GM12878 (cell line): ENCODE results near the gene CDH7. TPM values are rescaled to one million over a fixed set of nuclear protein-coding genes. Genes with fewer than 3 reads are reported as not detected.

Source experiments
- ATAC-seq: fragments of 200-7000 bp; cut with Tn5 transposase; 3 replicates; pipeline ENCODE4 v1.9.1; 2020; ENCODE audit warnings: mild to moderate bottlenecking, moderate library complexity
- BruUV-seq: library from RNA; stranded (reverse); fragments of 400-500 nt; replicated peaks from 2 replicates; lab custom pipeline; 2021; lab: Mats Ljungman, UMichigan
- CTCF ChIA-PET: fragments of 300-600 bp; sonication (Branson Sonifier 250); formaldehyde crosslinking; extraction: SDS; loops from one replicate; lab custom pipeline; 2021; ENCODE audit warnings: inconsistent platforms; lab: Yijun Ruan, JAX
- POLR2A ChIA-PET: fragments of 350-600 bp; formaldehyde crosslinking; extraction: SDS; loops from one replicate; lab custom pipeline; 2021; ENCODE audit warnings: inconsistent platforms; lab: Charles Lee
- RAD21 ChIA-PET: fragments of 300-600 bp; sonication (Branson Sonifier 250); formaldehyde crosslinking; loops from one replicate; lab custom pipeline; 2023; ENCODE audit warnings: antibody characterized with exemption; ENCODE audit not compliant: unreplicated experiment; lab: Charles Lee
- SMC1A ChIA-PET: fragments of 300-600 bp; sonication (Branson Sonifier 250); formaldehyde crosslinking; loops from one replicate; lab custom pipeline; 2023; ENCODE audit not compliant: unreplicated experiment, uncharacterized antibody; lab: Charles Lee
- DNase-seq: peaks from one replicate; pipeline ENCODE4 v3.0.0-alpha.2; 2011; ENCODE audit warnings: low read depth, low spot score
- FAIRE-seq: peaks from 3 replicates; lab custom pipeline; 2011; peaks lifted over from hg19 to GRCh38; lab: Jason Lieb, UNC
- H2AFZ ChIP-seq: 2 replicates; pipeline ENCODE4 v1.6.0; 2011; ENCODE audit warnings: low read depth, low read length, control low read depth; ENCODE audit not compliant: control insufficient read depth
- H3K27ac ChIP-seq: 2 replicates; pipeline ENCODE4 v1.5.1; 2011; ENCODE audit warnings: control low read depth; ENCODE audit not compliant: control insufficient read depth, insufficient read depth
- H3K27me3 ChIP-seq, 2 experiments: replicated peaks in 1 of 2; 2 replicates each; pipeline versions ENCODE4 v1.6.0 to v1.6.1; 2011; ENCODE audit warnings: low read length in 1 of 2; ENCODE audit not compliant: control insufficient read depth in 2 of 2, insufficient read depth in 2 of 2
- H3K36me3 ChIP-seq, 2 experiments: 2 replicates each; pipeline ENCODE4 v1.5.1; 2011; ENCODE audit warnings: low read length in 1 of 2; ENCODE audit not compliant: control insufficient read depth in 2 of 2, insufficient read depth in 2 of 2
- H3K4me1 ChIP-seq: 2 replicates; pipeline ENCODE4 v1.6.1; 2011; ENCODE audit warnings: mild to moderate bottlenecking, low read length, moderate library complexity, mixed read lengths; ENCODE audit not compliant: control insufficient read depth, insufficient read depth
- H3K4me2 ChIP-seq: 2 replicates; pipeline ENCODE4 v1.6.0; 2011; ENCODE audit warnings: control low read depth; ENCODE audit not compliant: control insufficient read depth, insufficient read depth
- H3K4me3 ChIP-seq: fragments of 200-600 bp; sonication (generic); 2 replicates; pipeline ENCODE4 v1.5.1; 2016
- H3K79me2 ChIP-seq: 2 replicates; pipeline ENCODE4 v1.6.0; 2011; ENCODE audit warnings: low read length; ENCODE audit not compliant: control insufficient read depth, insufficient read depth
- H3K9ac ChIP-seq: 2 replicates; pipeline ENCODE4 v1.8.0; 2011; ENCODE audit warnings: low read length, control low read depth, mixed read lengths; ENCODE audit not compliant: control insufficient read depth, insufficient read depth
- H3K9me3 ChIP-seq: replicated peaks from 3 replicates; pipeline ENCODE4 v1.5.1; 2011; ENCODE audit warnings: mild to moderate bottlenecking, low read length; ENCODE audit not compliant: control insufficient read depth, insufficient read depth
- H4K20me1 ChIP-seq: 2 replicates; pipeline ENCODE4 v1.6.0; 2011; ENCODE audit not compliant: control insufficient read depth, insufficient read depth
- BCLAF1 ChIP-seq: fragments of 450-650 bp; IDR thresholded peaks from 2 replicates; pipeline ENCODE4 v1.6.1; 2017; ENCODE audit warnings: antibody characterized with exemption, mild to moderate bottlenecking, moderate library complexity
- CEBPB ChIP-seq, 2 experiments: fragments of 150-350 bp in 1 of 2; IDR thresholded peaks; 2 replicates each; pipeline ENCODE4 v1.6.1; 2012 to 2014; ENCODE audit warnings: low read depth in 2 of 2, low read length in 2 of 2, borderline replicate concordance in 1 of 2, inconsistent platforms in 1 of 2
- FOS ChIP-seq: IDR thresholded peaks from 3 replicates; pipeline ENCODE4 v1.6.1; 2011; ENCODE audit warnings: borderline replicate concordance; ENCODE audit not compliant: insufficient read length; ENCODE audit errors: extremely low read depth
- GATAD2B ChIP-seq: fragments of 450-650 bp; conservative IDR thresholded peaks from 2 replicates; pipeline ENCODE4 v1.6.1; 2017; ENCODE audit warnings: low read depth, mild to moderate bottlenecking, moderate library complexity
- MXI1 ChIP-seq: fragments of 150-350 bp; IDR thresholded peaks from 2 replicates; pipeline ENCODE4 v1.6.1; 2011; ENCODE audit warnings: low read depth, mild to moderate bottlenecking, inconsistent platforms, low read length, improper control_type of control experiment
- ZNF384 ChIP-seq: IDR thresholded peaks from 2 replicates; pipeline ENCODE4 v1.6.1; 2012; ENCODE audit warnings: low read depth, mild to moderate bottlenecking, low read length, improper control_type of control experiment, borderline replicate concordance
- WGBS: methylation state at CpG from one replicate; pipeline ENCODE4 v1.1.6; 2016; ENCODE audit warnings: low lambda C conversion rate; ENCODE audit not compliant: insufficient replicate concordance, insufficient coverage; ENCODE audit errors: missing lambda C conversion rate; 5-methylcytosine and 5-hydroxymethylcytosine counted together
- in situ Hi-C: fragments of 300-500 bp; cut with MboI; formaldehyde crosslinking; loops from 9 replicates; pipeline ENCODE4 v1.14.3; 2018; ENCODE audit warnings: mixed read lengths
- intact Hi-C: fragments of 100-400 bp; cut with micrococcal nuclease; formaldehyde crosslinking; loops from one replicate; pipeline ENCODE4 v1.14.2; 2022; ENCODE audit not compliant: unreplicated experiment
- polyA plus RNA-seq, 11 experiments: library from polyadenylated mRNA; depleted of rRNA in 4 of 11; unstranded in 6 of 11; stranded (reverse) in 5 of 11; fragments of >200 nt; fragmentation: Nextera tagmentation in 4 of 11; fragmentation: Illumina TruSeq in 1 of 11; extraction: Ambion mirVana in 4 of 11; extraction: Trizol in 1 of 11; gene quantifications; 1 replicate in 1 of 11; 2 replicates in 10 of 11; pipeline versions ENCODE4 v1.2.1 to v1.2.3, GENCODE V29; 2011 to 2016; ENCODE audit warnings: inconsistent platforms in 2 of 11, missing spikeins in 2 of 11, low read depth in 1 of 11
- total RNA-seq, 4 experiments: library from RNA; depleted of rRNA in 3 of 4; stranded (reverse); fragments of >200 nt in 3 of 4; fragmentation: Illumina TruSeq in 1 of 4; extraction: Trizol in 1 of 4; gene quantifications; 2 replicates each; pipeline versions ENCODE4 v1.2.1 to v1.2.3, GENCODE V29; 2013 to 2021
- TF ChIP-seq, protein P1 (sequence below): fragments of 450-650 bp; IDR thresholded peaks from 2 replicates; pipeline ENCODE4 v1.6.1; 2017; ENCODE audit warnings: mild to moderate bottlenecking, moderate library complexity

The CDH7 gene
- total and polyA plus RNA-seq, 10 of the 15 experiments (the other 5 are each of a cell fraction or from before 2014, with no cell fraction given), result 0.03 TPM; not detected in 9

DNA sequence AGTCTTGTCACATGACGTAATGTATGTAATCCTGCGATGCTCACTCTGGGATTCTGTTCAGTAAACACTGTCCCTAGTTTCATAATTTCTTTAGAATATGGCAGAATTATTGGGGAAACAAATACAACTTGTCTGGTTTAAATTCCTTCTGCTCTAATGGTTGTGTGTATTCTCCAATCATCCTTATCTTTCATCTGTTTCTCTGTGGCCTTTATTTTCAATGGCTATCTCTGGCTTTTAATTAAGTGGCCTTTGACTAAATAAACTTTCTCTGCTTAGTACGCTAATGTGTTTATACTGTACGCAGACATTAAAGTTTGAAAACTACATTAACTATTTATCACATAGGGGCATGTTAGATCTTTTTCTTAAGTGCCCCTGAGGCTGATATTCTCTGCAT is 40.9 kb downstream of the CDH7 start:
- Histone ChIP-seq H2AFZ (no peak overlapping the region), H3K4me1 (no peaks in the 10 kb centered on the region), H3K27me3 (no peaks in the 10 kb centered on the region), H4K20me1 (no peaks in the 10 kb centered on the region), H3K9me3 (no peaks in the 10 kb centered on the region), H3K4me2 (no peak overlapping the region), H3K9ac (no peak overlapping the region), H3K36me3 (no peaks in the 10 kb centered on the region), H3K4me3 (no peak overlapping the region), H3K79me2 (no peaks in the 10 kb centered on the region), H3K27ac (no peak overlapping the region)
- TF ChIP-seq MXI1, result no peak
- no peak for TF ChIP-seq FOS
- no peak for TF ChIP-seq CEBPB (IDR thresholded peaks at IDR 0.05; ENCODE audit: borderline replicate concordance in 1 of 2, low read depth in 2 of 2, low read length in 2 of 2)
- TF ChIP-seq GATAD2B, result no peak
- TF ChIP-seq BCLAF1, result no peak
- TF ChIP-seq ZNF384, result no peak
- TF ChIP-seq, protein P1, sequence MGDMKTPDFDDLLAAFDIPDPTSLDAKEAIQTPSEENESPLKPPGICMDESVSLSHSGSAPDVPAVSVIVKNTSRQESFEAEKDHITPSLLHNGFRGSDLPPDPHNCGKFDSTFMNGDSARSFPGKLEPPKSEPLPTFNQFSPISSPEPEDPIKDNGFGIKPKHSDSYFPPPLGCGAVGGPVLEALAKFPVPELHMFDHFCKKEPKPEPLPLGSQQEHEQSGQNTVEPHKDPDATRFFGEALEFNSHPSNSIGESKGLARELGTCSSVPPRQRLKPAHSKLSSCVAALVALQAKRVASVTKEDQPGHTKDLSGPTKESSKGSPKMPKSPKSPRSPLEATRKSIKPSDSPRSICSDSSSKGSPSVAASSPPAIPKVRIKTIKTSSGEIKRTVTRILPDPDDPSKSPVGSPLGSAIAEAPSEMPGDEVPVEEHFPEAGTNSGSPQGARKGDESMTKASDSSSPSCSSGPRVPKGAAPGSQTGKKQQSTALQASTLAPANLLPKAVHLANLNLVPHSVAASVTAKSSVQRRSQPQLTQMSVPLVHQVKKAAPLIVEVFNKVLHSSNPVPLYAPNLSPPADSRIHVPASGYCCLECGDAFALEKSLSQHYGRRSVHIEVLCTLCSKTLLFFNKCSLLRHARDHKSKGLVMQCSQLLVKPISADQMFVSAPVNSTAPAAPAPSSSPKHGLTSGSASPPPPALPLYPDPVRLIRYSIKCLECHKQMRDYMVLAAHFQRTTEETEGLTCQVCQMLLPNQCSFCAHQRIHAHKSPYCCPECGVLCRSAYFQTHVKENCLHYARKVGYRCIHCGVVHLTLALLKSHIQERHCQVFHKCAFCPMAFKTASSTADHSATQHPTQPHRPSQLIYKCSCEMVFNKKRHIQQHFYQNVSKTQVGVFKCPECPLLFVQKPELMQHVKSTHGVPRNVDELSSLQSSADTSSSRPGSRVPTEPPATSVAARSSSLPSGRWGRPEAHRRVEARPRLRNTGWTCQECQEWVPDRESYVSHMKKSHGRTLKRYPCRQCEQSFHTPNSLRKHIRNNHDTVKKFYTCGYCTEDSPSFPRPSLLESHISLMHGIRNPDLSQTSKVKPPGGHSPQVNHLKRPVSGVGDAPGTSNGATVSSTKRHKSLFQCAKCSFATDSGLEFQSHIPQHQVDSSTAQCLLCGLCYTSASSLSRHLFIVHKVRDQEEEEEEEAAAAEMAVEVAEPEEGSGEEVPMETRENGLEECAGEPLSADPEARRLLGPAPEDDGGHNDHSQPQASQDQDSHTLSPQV, result no peak
- ChIA-PET CTCF (interaction anchor here (0.6 kb wide), 1 partner anchor 69 kb away, joined by 3 read pairs; no protein-coding TSS in a partner anchor), SMC1A (interaction anchor here (0.6 kb wide), 1 partner anchor 16 kb away, joined by 3 read pairs; no protein-coding TSS in a partner anchor), RAD21 (no interaction called here), POLR2A (no interaction called here)
- ATAC-seq (no peak), DNase-seq (no peak), FAIRE-seq (no peak)
- WGBS, result 39% methylated on average over 4 of the region's 4 CpGs
- in situ Hi-C loops (no loop called here), intact Hi-C loops (no loop called here)
- BruUV-seq, result no TSS peak
